Measurements from ENCODE around the gene BOLA1.
A peak's percentile ranks its signal among the peaks of the same experiment; 100 is the strongest.
"Not testable (repeated sequence)": the region's sequence is repeated elsewhere in the genome, so short reads cannot be mapped to it uniquely, and the experiment has no call there.

BOLA1 gene, protein sequence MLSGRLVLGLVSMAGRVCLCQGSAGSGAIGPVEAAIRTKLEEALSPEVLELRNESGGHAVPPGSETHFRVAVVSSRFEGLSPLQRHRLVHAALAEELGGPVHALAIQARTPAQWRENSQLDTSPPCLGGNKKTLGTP

DNA sequence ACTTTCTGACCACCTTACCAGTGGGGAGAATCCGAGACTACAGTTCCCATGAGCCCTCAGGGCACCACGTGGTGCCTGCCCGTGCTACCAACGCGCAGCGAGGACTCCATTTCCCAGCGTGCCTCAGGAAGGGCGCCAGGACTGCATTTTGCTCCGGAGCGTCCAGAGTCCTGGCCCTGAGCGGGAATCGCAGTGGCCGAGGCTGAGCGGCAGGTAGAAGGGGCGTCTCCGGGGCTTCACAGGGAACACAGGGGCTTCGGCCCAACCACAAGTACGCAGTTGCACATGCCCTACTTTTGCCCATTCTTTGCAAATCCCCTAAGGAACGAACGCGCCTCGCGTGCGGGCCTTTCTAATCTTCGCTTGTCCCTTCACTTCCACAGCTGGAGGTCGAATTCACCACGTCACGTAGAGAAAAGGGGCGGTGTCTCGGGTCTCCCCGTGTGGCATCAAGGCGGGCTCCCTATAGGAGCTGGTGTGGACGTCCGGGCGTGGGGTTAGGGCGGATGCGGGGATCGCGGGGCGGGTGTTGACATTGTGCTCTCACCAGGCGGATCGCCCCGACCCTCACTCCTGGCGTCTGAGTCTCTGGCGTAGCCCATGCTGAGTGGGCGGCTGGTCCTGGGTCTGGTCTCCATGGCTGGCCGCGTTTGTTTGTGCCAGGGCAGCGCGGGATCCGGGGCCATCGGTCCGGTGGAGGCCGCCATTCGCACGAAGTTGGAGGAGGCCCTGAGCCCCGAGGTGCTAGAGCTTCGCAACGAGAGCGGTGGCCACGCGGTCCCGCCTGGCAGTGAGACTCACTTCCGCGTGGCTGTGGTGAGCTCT is at the start of gene BOLA1:
Gene BOLA1, plus strand, starts transcription at position 109 of the 825 bp plus-strand sequence. Its CDS starts 492 bp downstream, at position 601.
- Histone ChIP-seq H3K4me1 (ENCODE audit: insufficient read depth, low read length) (peaks cover 7% of the 10 kb centered on the region), H3K4me3 (ENCODE audit: low read depth in 1 of 2, low read length in 2 of 2) (peak within 1 kb of the TSS; percentile 72 to 96), H3K9me3 (ENCODE audit: low read length) (no peaks in the 10 kb centered on the region), H3K9ac (ENCODE audit: low read length) (peak within 1 kb of the TSS; percentile 82), H3K36me3 (ENCODE audit: insufficient read depth, low read length) (no peaks in the 10 kb centered on the region), H3K27me3 (ENCODE audit: control insufficient read depth in 1 of 2, insufficient read depth in 2 of 2, low read length in 2 of 2) (no peaks in the 10 kb centered on the region), H3K27ac (ENCODE audit: low read depth, low read length) (peak within 1 kb of the TSS; percentile 90)

DNA sequence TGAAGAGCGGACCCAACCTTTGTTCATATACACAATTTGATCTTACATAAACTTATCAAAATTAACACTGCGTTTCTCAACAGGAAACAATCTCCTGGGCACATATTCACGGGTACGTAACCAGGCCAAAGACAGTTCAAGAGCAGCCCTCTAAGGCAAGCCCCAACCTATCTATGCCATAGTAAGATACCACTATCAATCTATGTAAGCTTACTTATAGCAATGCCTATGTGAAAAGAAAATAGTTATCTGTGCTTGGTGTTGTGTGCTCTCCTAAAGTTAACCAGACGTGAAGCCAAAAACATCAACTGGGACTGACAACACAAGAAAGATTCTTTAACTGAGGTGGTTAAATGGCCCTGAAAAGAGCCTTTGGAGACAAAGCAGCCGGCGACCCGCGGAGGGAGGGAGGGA is 49.4 kb upstream of the BOLA1 start:
- no peaks in the 10 kb centered on the region for H3K27me3 ChIP-seq (ENCODE audit: control insufficient read depth in 1 of 2, insufficient read depth in 2 of 2, low read length in 2 of 2)
- H3K4me1 ChIP-seq (ENCODE audit: insufficient read depth, low read length) = peaks cover 22% of the 10 kb centered on the region
- H3K4me3 ChIP-seq (ENCODE audit: low read depth in 1 of 2, low read length in 2 of 2) = peak overlapping the region; percentile 29 to 56
- no peak overlapping the region for H3K27ac ChIP-seq (ENCODE audit: low read depth, low read length)
- H3K36me3 ChIP-seq (ENCODE audit: insufficient read depth, low read length) = no peaks in the 10 kb centered on the region
- H3K9ac ChIP-seq (ENCODE audit: low read length) = no peak overlapping the region
- H3K9me3 ChIP-seq (ENCODE audit: low read length) = no peaks in the 10 kb centered on the region

DNA sequence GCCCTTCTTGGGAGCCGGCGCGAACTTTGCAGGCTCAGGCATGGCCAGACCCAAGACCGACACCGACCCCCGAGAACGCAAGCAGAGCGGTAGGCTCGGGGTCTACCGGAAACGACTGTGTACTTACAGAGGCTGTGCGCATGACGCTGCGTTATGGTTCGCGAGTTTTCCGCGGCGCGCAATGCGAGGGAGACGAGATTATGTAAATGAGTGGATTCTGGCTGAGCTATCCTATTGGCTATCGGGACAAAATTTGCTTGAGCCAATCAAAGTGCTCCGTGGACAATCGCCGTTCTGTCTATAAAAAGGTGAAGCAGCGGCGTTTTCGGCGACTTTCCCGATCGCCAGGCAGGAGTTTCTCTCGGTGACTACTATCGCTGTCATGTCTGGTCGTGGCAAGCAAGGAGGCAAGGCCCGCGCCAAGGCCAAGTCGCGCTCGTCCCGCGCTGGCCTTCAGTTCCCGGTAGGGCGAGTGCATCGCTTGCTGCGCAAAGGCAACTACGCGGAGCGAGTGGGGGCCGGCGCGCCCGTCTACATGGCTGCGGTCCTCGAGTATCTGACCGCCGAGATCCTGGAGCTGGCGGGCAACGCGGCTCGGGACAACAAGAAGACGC is 48.5 kb upstream of the BOLA1 start:
- H3K27ac ChIP-seq (ENCODE audit: low read depth, low read length); H3K9me3 ChIP-seq (ENCODE audit: low read length): not testable (repeated sequence)

DNA sequence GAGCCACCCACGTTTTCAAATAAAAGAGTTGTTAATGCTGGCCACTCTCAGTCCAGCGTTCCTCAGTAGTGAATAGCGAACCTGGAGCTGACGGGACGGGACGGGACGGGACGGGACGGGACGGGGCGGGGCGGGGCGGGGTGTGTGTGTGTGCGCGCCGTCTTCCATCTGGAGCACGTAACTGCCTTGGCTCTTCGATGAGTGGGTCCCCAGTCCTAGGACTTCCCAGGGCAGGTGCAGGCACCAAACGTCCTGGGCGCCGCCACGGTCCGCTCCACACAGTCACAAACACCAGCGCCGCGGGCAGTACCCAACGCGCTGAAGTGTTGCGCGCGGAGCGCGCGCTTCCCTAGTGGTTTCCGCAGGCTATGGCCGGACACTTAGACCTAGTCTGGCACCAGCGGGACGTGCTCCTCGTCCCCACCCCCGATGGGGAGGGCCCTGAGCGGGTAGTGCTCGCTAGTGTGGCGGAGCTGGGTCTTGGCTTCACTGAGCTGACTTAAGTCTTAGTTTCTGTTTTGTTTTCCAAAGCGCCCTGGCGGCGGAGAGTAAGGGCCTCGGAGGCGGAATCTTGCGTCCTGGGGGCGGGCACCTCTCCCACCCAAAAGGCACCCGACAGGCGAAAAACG is 47.7 kb upstream of the BOLA1 start:
- H3K9me3 ChIP-seq (ENCODE audit: low read length); H3K4me3 ChIP-seq (ENCODE audit: low read depth in 1 of 2, low read length in 2 of 2); H3K9ac ChIP-seq (ENCODE audit: low read length); H3K27me3 ChIP-seq (ENCODE audit: control insufficient read depth in 1 of 2, insufficient read depth in 2 of 2, low read length in 2 of 2); H3K27ac ChIP-seq (ENCODE audit: low read depth, low read length); H3K36me3 ChIP-seq (ENCODE audit: insufficient read depth, low read length): not testable (repeated sequence)
- peaks cover 15% of the 10 kb centered on the region for H3K4me1 ChIP-seq (ENCODE audit: insufficient read depth, low read length)

More for the DNA sequence above, 48.5 kb upstream of the BOLA1 start:
- not testable (repeated sequence) for H3K4me3 ChIP-seq (ENCODE audit: low read depth in 1 of 2, low read length in 2 of 2); H3K27me3 ChIP-seq (ENCODE audit: control insufficient read depth in 1 of 2, insufficient read depth in 2 of 2, low read length in 2 of 2); H3K36me3 ChIP-seq (ENCODE audit: insufficient read depth, low read length); H3K9ac ChIP-seq (ENCODE audit: low read length)
- H3K4me1 ChIP-seq (ENCODE audit: insufficient read depth, low read length) = peaks cover 15% of the 10 kb centered on the region

DNA sequence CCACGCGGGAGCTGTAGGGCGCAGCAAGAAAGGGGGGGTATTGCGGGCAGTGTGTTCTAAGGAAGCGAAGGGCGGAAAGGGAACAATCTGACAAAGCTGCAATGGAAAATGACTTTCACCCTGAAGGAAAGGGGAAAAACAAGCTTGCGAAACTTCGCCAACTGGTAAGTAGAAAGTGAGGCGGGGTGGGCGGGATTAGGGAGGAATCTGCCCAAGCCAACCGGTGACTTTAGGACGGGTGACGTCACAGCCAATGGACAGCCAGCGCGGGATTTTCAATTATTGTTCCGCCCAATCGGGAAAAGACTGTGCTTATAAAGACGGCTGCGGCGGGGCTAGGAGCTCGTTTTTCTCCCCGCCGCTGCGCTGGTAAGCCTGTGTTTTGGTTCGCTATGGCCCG is 47.1 kb upstream of the BOLA1 start:
- H3K4me3 ChIP-seq (ENCODE audit: low read depth in 1 of 2, low read length in 2 of 2); H3K27ac ChIP-seq (ENCODE audit: low read depth, low read length); H3K27me3 ChIP-seq (ENCODE audit: control insufficient read depth in 1 of 2, insufficient read depth in 2 of 2, low read length in 2 of 2); H3K36me3 ChIP-seq (ENCODE audit: insufficient read depth, low read length); H3K9me3 ChIP-seq (ENCODE audit: low read length); H3K9ac ChIP-seq (ENCODE audit: low read length): not testable (repeated sequence)
- peaks cover 15% of the 10 kb centered on the region for H3K4me1 ChIP-seq (ENCODE audit: insufficient read depth, low read length)

DNA sequence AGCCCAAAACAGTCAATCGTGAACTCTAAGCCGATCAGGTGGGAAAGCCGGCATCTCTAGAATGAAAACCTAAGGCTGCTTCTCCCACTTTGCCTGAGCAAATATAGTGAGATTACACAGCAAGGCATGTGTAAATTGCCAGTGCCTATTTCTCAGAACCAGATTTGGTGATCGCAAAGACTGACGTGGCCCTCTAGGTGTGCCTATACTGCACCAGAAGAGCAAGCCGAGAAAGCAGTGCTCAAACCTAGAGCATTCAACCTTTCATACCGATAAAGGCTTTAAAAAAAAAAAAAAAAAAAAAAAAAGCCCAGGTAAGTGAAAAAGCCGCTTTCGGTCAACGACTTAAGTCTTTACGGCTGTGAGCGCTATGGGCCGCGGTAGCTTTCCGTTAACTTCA is 39.1 kb upstream of the BOLA1 start:
- not testable (repeated sequence) for H3K4me1 ChIP-seq (ENCODE audit: insufficient read depth, low read length)

DNA sequence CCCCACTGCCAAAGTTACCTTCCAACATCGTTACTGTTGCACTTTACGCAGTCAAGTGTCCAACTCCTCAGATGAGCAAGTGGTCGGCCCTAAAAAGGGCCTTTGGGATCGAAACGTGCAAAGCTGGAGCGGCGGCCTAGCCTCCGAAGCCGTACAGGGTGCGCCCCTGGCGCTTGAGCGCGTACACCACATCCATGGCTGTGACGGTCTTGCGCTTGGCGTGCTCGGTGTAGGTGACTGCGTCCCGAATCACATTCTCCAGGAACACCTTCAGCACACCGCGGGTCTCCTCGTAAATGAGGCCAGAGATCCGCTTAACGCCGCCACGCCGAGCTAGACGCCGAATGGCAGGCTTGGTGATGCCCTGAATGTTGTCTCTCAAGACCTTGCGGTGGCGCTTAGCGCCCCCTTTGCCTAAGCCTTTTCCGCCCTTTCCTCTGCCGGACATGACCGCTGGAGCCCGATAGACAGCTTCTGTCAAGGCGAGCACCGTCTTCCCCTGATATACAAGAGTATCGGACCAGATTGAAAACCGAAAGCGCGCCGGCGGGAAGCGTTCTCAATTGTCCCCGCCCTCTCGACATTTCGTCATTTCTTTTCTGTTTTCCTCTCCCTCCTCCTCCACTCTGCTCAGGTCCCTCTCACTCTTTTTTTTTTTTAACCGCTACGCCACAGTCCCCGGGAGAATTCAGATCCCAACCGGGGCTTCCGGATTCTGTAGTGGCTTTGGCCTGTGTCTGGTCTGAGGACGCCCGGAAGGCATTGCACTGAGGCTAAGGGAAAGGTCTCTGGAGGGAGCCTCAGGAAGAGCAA is 38.5 kb upstream of the BOLA1 start:
- H3K9me3 ChIP-seq (ENCODE audit: low read length); H3K27ac ChIP-seq (ENCODE audit: low read depth, low read length); H3K36me3 ChIP-seq (ENCODE audit: insufficient read depth, low read length); H3K4me3 ChIP-seq (ENCODE audit: low read depth in 1 of 2, low read length in 2 of 2); H3K9ac ChIP-seq (ENCODE audit: low read length); H3K4me1 ChIP-seq (ENCODE audit: insufficient read depth, low read length); H3K27me3 ChIP-seq (ENCODE audit: control insufficient read depth in 1 of 2, insufficient read depth in 2 of 2, low read length in 2 of 2): not testable (repeated sequence)

More for the DNA sequence above, 39.1 kb upstream of the BOLA1 start:
- H3K36me3 ChIP-seq (ENCODE audit: insufficient read depth, low read length); H3K27ac ChIP-seq (ENCODE audit: low read depth, low read length); H3K4me3 ChIP-seq (ENCODE audit: low read depth in 1 of 2, low read length in 2 of 2); H3K9me3 ChIP-seq (ENCODE audit: low read length); H3K27me3 ChIP-seq (ENCODE audit: control insufficient read depth in 1 of 2, insufficient read depth in 2 of 2, low read length in 2 of 2); H3K9ac ChIP-seq (ENCODE audit: low read length): not testable (repeated sequence)

DNA sequence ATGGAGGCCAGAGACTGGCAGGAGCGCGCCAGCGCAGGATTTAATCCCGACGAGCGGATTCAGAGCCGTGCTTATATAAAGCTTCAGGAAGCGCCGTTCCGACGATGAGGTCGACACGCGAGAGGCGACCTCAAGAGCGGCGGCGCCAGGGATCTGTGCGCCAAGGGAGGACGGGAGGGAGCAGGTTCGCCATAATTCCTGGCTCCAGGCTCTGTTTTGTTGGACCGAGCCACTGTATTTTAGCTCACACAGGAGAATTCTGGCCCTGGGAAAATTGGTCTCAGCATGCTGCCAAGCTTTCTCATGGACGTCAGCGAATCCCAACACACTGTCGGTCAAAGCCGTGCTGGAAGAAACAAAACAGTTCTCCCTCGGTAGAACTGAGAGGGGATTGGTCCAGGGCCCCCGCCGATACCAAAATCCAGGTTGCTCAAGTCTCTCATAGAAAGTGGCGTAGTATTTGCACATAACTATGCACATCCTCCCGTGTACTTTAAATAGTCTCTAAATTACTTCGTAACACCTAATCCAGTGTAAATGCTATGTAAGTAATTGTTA is 37.8 kb upstream of the BOLA1 start:
- H3K4me3 ChIP-seq (ENCODE audit: low read depth in 1 of 2, low read length in 2 of 2); H3K36me3 ChIP-seq (ENCODE audit: insufficient read depth, low read length); H3K27me3 ChIP-seq (ENCODE audit: control insufficient read depth in 1 of 2, insufficient read depth in 2 of 2, low read length in 2 of 2); H3K9me3 ChIP-seq (ENCODE audit: low read length); H3K9ac ChIP-seq (ENCODE audit: low read length); H3K27ac ChIP-seq (ENCODE audit: low read depth, low read length); H3K4me1 ChIP-seq (ENCODE audit: insufficient read depth, low read length): not testable (repeated sequence)

DNA sequence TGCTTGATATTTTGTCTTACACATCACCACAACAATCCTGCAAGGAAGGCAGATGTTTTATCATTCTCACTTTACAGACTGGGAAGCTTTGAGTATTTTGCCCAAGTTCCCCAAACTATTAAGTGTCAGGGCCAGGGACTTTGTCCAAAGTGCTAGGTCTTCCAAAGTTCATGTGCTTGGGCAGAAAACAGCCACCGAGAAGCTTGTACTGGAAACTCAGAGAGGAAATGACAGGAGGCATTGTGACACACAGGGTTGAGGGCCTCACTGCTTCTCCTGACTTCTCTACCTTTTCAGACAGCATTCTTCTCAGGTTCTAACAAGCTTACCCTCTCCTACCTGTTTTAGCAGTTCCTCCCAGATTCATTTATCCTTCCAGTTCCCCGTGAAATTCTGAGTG is 32.5 kb upstream of the BOLA1 start:
- not testable (repeated sequence) for H3K27me3 ChIP-seq (ENCODE audit: control insufficient read depth in 1 of 2, insufficient read depth in 2 of 2, low read length in 2 of 2); H3K4me1 ChIP-seq (ENCODE audit: insufficient read depth, low read length); H3K36me3 ChIP-seq (ENCODE audit: insufficient read depth, low read length); H3K9ac ChIP-seq (ENCODE audit: low read length); H3K4me3 ChIP-seq (ENCODE audit: low read depth in 1 of 2, low read length in 2 of 2); H3K9me3 ChIP-seq (ENCODE audit: low read length); H3K27ac ChIP-seq (ENCODE audit: low read depth, low read length)

DNA sequence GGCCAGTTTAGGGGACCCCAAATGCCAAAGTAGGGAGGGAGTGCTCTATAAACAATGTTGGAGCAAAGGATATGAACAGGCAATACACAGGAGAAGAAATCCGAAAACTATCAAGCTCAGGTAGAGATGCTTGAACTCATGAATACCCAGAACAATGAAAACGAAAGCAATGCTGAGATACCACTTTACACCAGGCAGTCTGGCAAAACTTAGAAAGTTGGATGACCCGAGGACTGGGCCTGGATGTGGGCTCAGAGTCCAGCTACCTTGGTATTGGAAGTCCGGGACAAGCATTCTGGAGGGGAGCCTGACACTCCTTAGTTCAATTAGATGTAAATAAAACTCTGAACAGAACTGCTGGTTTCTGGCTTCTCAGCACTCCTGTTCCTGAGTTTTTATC is 26.3 kb upstream of the BOLA1 start:
- not testable (repeated sequence) for H3K9me3 ChIP-seq (ENCODE audit: low read length); H3K27ac ChIP-seq (ENCODE audit: low read depth, low read length); H3K4me3 ChIP-seq (ENCODE audit: low read depth in 1 of 2, low read length in 2 of 2); H3K4me1 ChIP-seq (ENCODE audit: insufficient read depth, low read length); H3K9ac ChIP-seq (ENCODE audit: low read length); H3K27me3 ChIP-seq (ENCODE audit: control insufficient read depth in 1 of 2, insufficient read depth in 2 of 2, low read length in 2 of 2); H3K36me3 ChIP-seq (ENCODE audit: insufficient read depth, low read length)
